GM18867 (cell line): ENCODE data around the gene GABRB1.
A peak's percentile ranks its signal among the peaks of the same experiment; 100 is the strongest.

Experiments used
- ATAC-seq: cut with Tn5 transposase; IDR thresholded peaks from one replicate; pipeline ENCODE4 v1.9.1; 2021; ENCODE audit warnings: mild to moderate bottlenecking, moderate library complexity; ENCODE audit not compliant: unreplicated experiment

The GABRB1 gene

GRCh38 chr4:47045261-47045660 lies 13.9 kb downstream of the GABRB1 start:
- no peak for ATAC-seq

- no peak for ATAC-seq
These were observed 18.0 kb downstream of the GABRB1 start for GRCh38 chr4:47049347-47049746.

GRCh38 chr4:47050761-47051725 lies 19.7 kb downstream of the GABRB1 start:
- ATAC-seq = no peak

GRCh38 chr4:47053485-47053884 lies 22.1 kb downstream of the GABRB1 start:
- no peak for ATAC-seq

GRCh38 chr4:47054130-47054529 lies 22.8 kb downstream of the GABRB1 start:
- ATAC-seq = peak; percentile 82

- ATAC-seq = no peak
These were observed 26.6 kb downstream of the GABRB1 start for GRCh38 chr4:47057991-47058390.

- no peak for ATAC-seq
These were observed 29.2 kb downstream of the GABRB1 start for GRCh38 chr4:47060561-47060960.

GRCh38 chr4:47061435-47061834 lies 30.1 kb downstream of the GABRB1 start:
- ATAC-seq = no peak

- ATAC-seq = no peak
These were observed 33.7 kb downstream of the GABRB1 start for GRCh38 chr4:47065051-47065481.

- no peak for ATAC-seq
These were observed 37.6 kb downstream of the GABRB1 start for GRCh38 chr4:47068986-47069385.

- ATAC-seq = no peak
These were observed 40.6 kb downstream of the GABRB1 start for GRCh38 chr4:47071901-47072341.

- ATAC-seq = no peak
These were observed 42.3 kb downstream of the GABRB1 start for GRCh38 chr4:47073647-47074046.

GRCh38 chr4:47074816-47075215 lies 43.4 kb downstream of the GABRB1 start:
- no peak for ATAC-seq

- no peak for ATAC-seq
These were observed 43.9 kb downstream of the GABRB1 start for GRCh38 chr4:47075262-47075661.

- ATAC-seq = no peak
These were observed 44.6 kb downstream of the GABRB1 start for GRCh38 chr4:47075919-47076318.

- ATAC-seq = no peak
These were observed 52.7 kb downstream of the GABRB1 start for GRCh38 chr4:47084111-47084510.

- ATAC-seq = no peak
These were observed 53.4 kb downstream of the GABRB1 start for GRCh38 chr4:47084795-47085194.

GRCh38 chr4:47088298-47088697 lies 56.9 kb downstream of the GABRB1 start:
- no peak for ATAC-seq

- no peak for ATAC-seq
These were observed 64.5 kb downstream of the GABRB1 start for GRCh38 chr4:47095884-47096283.

GRCh38 chr4:47101453-47101852 lies 70.1 kb downstream of the GABRB1 start:
- ATAC-seq = no peak

GRCh38 chr4:47104986-47105385 lies 73.6 kb downstream of the GABRB1 start:
- ATAC-seq = no peak

GRCh38 chr4:47106561-47106960 lies 75.2 kb downstream of the GABRB1 start:
- ATAC-seq = no peak
